T-helper 2 cell treated with Interferon-gamma antibody and Interleukin-4, amounts not matched to agents 5 μg/mL and 100 μg/mL, for 36 hours (primary cell): ENCODE results near the gene KIAA1217.
A peak's percentile ranks its signal among the peaks of the same experiment; 100 is the strongest.

Source experiments
- DNase-seq: peaks from one replicate; pipeline ENCODE4 v3.0.0; 2021; ENCODE audit warnings: low spot score
- H3K27ac Mint-ChIP-seq: one replicate; pipeline ENCODE4 v1.8.0; 2021; ENCODE audit warnings: mild to moderate bottlenecking, mixed read lengths
- H3K27me3 Mint-ChIP-seq: one replicate; pipeline ENCODE4 v1.8.0; 2021; ENCODE audit warnings: low read depth, mixed read lengths
- H3K36me3 Mint-ChIP-seq: one replicate; pipeline ENCODE4 v1.8.0; 2021; ENCODE audit warnings: low read depth, mixed read lengths
- H3K4me1 Mint-ChIP-seq: one replicate; pipeline ENCODE4 v1.8.0; 2021; ENCODE audit warnings: low read depth, mixed read lengths
- H3K4me3 Mint-ChIP-seq: one replicate; pipeline ENCODE4 v1.8.0; 2022; ENCODE audit warnings: mild to moderate bottlenecking, moderate library complexity, mixed read lengths
- H3K9me3 Mint-ChIP-seq: one replicate; pipeline ENCODE4 v1.8.0; 2021; ENCODE audit warnings: mixed read lengths

The KIAA1217 gene

DNA sequence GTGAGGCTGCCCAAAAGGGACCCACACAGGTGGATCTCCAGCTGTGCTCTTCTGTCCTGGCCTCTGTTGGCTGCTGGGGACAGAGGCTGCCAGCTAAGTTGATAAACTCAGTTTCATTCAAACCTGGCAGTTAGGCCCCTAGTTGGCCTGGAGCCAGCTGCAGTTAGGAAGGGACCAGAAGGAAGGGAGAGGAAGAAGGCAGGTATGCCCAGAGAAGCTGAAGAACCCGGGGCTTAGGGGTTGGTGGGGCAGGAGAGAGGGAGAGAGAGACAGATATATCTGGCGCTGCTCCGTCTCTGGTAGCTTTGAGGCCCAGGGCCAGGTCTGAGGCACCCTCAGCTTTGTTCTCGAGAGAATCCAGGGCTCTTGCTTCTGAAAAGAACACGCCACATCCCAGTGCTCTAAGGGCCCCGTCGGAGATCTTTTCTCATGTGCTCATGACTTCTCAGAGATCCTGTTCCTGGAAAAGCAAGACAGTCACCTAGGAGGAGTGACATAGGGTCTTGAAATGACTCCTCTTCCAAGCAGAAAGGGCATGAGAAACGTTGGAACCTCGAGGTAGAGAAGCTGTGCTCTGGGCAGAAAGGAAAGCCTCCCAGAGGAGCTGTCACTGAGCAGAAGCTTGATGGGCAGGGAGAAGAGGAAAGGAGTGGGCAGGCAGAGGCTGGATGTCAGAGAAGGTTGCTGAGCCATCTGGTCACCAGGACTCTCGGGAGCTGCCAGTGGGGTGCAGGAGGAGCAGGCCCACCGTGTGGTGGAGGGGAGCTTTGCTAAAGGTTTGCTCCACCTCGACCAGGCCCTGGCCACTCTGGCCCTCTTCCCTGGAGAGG lies 361.1 kb downstream of the KIAA1217 start:
- DNase-seq = no peak
- Mint-ChIP-seq H3K27me3 (peaks cover 5% of the 10 kb centered on the region), H3K36me3 (no peaks in the 10 kb centered on the region), H3K4me1 (peaks cover 4% of the 10 kb centered on the region), H3K9me3 (no peaks in the 10 kb centered on the region), H3K4me3 (no peak overlapping the region), H3K27ac (no peak overlapping the region)

DNA sequence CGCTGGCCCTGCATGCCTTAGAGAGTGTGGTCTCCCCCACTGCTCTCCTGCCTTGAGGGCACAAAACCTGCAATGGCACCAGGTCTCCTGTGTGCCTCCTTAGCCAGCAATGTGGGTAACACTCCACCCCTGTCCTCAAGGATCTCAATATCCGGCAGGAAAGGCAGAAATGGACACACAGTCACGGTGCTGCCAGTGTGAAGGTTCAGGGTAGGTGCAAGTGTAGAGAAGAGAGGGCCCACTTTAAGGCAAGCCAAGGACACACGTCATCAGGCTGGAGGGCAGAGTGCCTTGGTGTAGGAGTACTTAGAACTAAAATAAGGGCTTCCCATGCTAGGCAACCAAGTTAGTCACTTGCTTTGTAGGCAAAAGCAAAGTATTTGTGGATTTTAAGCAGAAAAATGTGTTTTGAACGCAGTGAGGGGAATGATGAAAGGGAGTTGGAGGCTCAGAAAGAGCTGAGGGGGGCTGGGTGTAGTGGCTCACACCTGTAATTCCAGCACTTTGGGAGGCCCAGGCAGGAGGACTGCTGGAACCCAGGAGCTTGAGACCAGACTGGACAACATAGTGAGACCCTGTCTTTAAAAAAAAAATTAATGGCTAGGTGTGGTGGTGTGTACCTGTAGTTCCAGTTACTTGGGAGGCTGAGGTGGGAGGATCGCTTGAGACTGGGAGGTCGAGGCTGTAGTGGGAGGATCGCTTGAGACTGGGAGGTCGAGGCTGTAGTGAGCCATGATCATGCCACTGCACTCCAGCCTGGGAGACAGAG lies 361.9 kb downstream of the KIAA1217 start:
- no peaks in the 10 kb centered on the region for H3K36me3 Mint-ChIP-seq
- DNase-seq = no peak
- peaks cover 5% of the 10 kb centered on the region for H3K27me3 Mint-ChIP-seq
- no peaks in the 10 kb centered on the region for H3K9me3 Mint-ChIP-seq
- no peak overlapping the region for H3K27ac Mint-ChIP-seq
- peaks cover 11% of the 10 kb centered on the region for H3K4me1 Mint-ChIP-seq
- H3K4me3 Mint-ChIP-seq = no peak overlapping the region

DNA sequence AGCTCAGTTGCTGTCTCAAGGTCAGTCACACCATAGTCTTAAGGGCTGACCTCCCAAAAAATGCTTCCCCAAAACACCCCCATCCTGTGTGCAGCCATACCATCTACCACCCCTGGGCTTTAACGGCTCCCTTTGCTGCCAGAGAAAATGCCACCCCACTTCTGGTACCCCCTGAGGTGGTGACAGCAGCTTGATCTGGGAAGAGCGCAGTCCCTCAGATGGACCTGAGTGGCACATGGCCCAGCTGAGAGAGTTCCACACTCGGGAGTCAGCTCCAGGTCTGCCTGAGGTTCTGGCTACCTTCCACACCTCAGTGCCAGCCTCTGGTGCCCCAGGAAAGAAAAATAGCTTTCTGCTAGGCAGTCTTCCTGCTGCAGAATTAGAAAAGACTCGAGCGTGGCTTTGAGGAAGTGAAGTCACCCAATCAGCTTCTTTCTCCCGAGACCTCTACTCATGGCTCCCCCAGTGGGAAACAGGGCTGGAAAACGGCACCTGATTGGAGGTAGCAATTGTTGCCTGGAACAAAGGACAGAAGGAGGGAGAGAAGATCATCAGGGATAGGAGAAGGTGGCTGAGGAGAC lies 363.0 kb downstream of the KIAA1217 start:
- Mint-ChIP-seq H3K27me3 (peaks cover 5% of the 10 kb centered on the region), H3K4me1 (peaks cover 13% of the 10 kb centered on the region), H3K9me3 (no peaks in the 10 kb centered on the region), H3K36me3 (no peaks in the 10 kb centered on the region), H3K4me3 (no peak overlapping the region), H3K27ac (no peak overlapping the region)
- no peak for DNase-seq

DNA sequence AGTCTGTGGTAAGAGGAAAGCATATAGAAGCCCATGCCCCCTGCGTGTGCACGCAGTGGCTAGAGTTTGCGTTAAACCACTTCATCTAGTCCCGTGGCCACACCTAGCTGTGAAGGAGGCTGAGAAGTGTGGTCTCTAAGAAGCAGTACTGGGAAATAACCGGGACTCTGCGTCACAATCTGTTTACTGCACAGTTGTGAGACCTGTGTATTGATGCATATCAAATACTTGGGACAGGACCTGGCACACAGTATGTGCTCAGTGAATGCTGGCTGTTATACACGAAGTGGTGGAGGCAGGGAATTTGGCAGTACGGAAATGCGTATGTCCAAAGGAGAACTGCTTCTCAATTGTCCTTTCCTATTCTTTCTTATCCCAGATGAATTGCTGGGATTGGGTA lies 365.2 kb downstream of the KIAA1217 start:
- H3K4me1 Mint-ChIP-seq = peaks cover 13% of the 10 kb centered on the region

DNA sequence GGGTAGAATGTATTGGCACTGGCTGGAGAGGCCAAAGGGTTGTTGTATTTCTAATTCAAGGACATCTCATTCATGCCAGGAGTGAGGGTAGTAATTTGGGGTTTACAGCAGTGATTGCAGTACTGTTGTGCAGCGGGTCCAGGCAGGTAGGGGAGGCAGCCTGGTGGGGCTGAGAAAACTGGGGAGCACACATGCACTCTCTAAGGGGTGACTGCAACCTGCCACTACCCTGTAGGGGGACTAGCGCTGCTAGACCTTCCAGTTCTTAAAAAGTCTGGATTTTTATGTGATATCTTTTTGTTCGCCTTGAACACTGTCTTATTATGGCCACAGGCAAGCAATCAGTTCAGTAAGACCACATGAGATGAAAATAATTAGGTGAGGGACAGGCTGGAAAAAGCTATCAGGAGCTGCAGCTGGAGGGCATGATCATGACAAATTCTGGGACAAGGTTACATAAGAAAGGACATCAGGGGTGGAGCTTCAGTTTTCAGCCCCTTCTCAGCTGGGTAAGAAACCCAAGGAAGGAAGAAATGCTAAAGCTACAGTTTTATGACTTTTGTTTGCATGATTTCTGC lies 365.7 kb downstream of the KIAA1217 start:
- H3K36me3 Mint-ChIP-seq = no peaks in the 10 kb centered on the region
- H3K27me3 Mint-ChIP-seq = peaks cover 5% of the 10 kb centered on the region
- peaks cover 13% of the 10 kb centered on the region for H3K4me1 Mint-ChIP-seq
- H3K4me3 Mint-ChIP-seq = no peak overlapping the region
- H3K27ac Mint-ChIP-seq = no peak overlapping the region
- no peaks in the 10 kb centered on the region for H3K9me3 Mint-ChIP-seq
- no peak for DNase-seq

More for the DNA sequence above, 365.2 kb downstream of the KIAA1217 start:
- no peaks in the 10 kb centered on the region for H3K36me3 Mint-ChIP-seq
- no peak overlapping the region for H3K4me3 Mint-ChIP-seq
- H3K27ac Mint-ChIP-seq = no peak overlapping the region
- no peak for DNase-seq
- H3K9me3 Mint-ChIP-seq = no peaks in the 10 kb centered on the region
- H3K27me3 Mint-ChIP-seq = peaks cover 5% of the 10 kb centered on the region

DNA sequence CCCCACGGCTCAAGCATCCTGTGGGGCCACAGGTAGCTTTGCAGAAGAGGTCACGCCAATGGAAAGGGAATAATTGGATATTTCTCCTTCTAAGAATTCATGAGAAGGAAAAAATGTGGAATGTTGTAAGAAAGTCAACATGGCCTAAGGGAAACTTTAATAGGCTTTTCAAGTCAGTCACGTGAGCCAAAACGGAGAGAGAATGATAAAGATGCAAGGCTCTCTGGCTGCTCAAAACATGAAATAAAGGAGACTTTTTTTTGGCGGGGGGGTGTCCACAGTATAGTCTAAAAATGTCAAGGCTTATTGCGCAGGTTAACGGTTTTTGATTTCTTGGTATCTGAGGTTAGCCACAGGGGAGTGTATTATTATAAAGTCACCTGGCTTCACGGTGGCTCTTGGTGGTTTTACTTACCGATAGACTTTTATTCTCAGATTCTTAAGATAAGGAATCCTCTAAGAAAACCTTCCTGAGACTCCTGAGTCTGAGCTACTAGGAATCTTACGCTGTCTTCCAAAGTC lies 366.6 kb downstream of the KIAA1217 start:
- no peak for DNase-seq
- H3K4me3 Mint-ChIP-seq = peak overlapping the region; percentile 15
- peaks cover 5% of the 10 kb centered on the region for H3K27me3 Mint-ChIP-seq
- peaks cover 13% of the 10 kb centered on the region for H3K4me1 Mint-ChIP-seq
- H3K36me3 Mint-ChIP-seq = no peaks in the 10 kb centered on the region
- H3K9me3 Mint-ChIP-seq = no peaks in the 10 kb centered on the region
- H3K27ac Mint-ChIP-seq = no peak overlapping the region

DNA sequence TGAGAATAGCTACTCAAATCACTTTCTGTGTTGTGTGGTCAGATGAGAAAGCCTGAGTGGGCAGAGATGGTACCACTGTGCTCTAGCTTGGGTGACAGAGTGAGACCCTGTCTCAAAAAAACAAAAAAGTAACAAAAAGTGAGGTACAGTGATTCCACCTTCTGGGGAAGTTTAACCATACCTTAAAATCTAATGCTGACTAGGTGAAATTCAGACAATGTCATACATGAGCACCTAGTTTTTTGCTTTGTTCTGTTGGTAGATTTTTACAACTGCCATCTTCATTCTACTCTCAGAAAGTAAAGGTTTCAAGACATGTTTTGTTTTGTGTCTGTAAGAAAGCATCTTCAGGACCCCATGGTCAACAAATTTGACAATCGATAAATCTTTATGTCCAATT lies 370.5 kb downstream of the KIAA1217 start:
- Mint-ChIP-seq H3K36me3 (no peaks in the 10 kb centered on the region), H3K9me3 (no peaks in the 10 kb centered on the region), H3K4me1 (peaks cover 13% of the 10 kb centered on the region), H3K27me3 (no peaks in the 10 kb centered on the region), H3K27ac (no peak overlapping the region), H3K4me3 (no peak overlapping the region)
- DNase-seq = no peak

DNA sequence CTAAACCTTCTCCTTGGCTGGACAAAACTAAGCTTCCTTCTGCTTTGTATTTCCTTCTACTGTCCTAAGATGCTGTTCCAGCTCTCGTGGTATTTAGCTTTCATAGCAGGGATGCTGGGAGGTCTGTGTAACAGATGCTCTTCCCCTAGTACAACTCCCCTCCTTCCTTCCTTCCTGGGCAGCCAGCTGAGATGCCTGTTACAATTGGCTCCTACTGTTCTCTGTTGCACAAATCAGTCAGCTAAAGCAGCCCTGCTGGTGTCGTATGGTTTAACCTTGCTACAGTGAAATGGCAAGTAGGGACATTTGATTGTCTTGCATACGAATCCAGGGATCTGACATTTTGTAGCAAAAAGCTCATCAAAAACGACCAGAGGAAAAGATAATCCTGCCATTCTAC lies 371.0 kb downstream of the KIAA1217 start:
- no peaks in the 10 kb centered on the region for H3K9me3 Mint-ChIP-seq
- no peaks in the 10 kb centered on the region for H3K36me3 Mint-ChIP-seq
- H3K4me1 Mint-ChIP-seq = peaks cover 10% of the 10 kb centered on the region
- H3K27me3 Mint-ChIP-seq = no peaks in the 10 kb centered on the region
- DNase-seq = no peak
- no peak overlapping the region for H3K4me3 Mint-ChIP-seq
- no peak overlapping the region for H3K27ac Mint-ChIP-seq

DNA sequence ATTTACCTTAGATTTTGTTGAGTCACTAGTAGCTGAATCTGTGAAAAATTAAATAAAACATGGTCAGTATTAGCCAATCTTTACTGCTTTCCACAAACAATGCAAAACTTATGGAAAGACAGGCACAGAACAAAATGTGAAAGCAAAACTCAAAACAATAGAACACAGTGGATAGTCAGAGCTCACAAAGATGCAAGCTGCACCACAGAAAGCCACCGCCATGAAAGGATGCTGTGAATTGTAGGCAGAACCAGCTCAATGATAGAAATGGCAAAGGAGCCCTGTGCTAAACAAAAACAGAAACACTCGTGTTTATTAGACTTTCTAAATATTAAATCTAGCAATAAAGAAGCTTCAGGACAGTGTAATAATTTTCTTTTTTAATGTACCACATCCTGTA lies 380.3 kb downstream of the KIAA1217 start:
- Mint-ChIP-seq H3K27me3 (no peaks in the 10 kb centered on the region), H3K27ac (no peak overlapping the region), H3K4me1 (no peaks in the 10 kb centered on the region), H3K4me3 (no peak overlapping the region), H3K9me3 (no peaks in the 10 kb centered on the region), H3K36me3 (peaks cover 40% of the 10 kb centered on the region)
- no peak for DNase-seq

DNA sequence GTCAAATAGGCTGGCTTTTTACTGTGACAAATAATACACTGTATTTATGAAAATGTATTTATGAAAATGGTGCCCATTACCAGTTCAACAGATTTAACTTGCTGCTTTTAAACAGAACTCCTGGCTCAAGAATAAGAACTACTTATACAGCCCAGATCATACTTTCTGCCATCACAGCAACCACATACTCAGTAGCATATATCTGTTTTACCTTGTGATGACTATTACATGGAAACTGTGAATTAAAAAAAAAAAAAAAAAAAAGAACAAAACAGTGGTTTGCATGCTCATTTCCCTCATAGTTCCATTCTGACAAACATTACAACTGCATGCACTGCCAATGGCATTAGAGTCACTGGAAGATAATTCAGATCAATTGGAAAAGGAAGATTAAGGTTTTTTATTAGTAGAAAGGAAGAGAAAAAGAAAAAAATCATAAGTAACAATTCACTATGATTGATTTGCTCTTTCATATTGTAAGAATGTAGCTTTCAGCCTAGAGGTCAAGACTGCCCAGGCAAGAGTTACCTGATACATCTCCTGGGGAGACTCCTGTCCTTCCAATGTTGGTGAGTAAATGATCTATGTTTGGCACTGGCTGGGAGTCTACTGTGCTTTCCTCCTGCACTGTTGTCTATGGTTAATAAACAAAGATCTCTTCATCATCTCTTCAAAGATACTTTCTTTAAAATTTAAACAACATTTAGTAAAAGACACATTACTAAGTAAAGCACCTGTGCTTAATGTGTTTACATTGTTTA lies 381.9 kb downstream of the KIAA1217 start:
- Mint-ChIP-seq H3K9me3 (no peaks in the 10 kb centered on the region), H3K27me3 (no peaks in the 10 kb centered on the region), H3K36me3 (peaks cover 37% of the 10 kb centered on the region), H3K27ac (no peak overlapping the region), H3K4me3 (no peak overlapping the region), H3K4me1 (no peaks in the 10 kb centered on the region)
- DNase-seq = no peak

DNA sequence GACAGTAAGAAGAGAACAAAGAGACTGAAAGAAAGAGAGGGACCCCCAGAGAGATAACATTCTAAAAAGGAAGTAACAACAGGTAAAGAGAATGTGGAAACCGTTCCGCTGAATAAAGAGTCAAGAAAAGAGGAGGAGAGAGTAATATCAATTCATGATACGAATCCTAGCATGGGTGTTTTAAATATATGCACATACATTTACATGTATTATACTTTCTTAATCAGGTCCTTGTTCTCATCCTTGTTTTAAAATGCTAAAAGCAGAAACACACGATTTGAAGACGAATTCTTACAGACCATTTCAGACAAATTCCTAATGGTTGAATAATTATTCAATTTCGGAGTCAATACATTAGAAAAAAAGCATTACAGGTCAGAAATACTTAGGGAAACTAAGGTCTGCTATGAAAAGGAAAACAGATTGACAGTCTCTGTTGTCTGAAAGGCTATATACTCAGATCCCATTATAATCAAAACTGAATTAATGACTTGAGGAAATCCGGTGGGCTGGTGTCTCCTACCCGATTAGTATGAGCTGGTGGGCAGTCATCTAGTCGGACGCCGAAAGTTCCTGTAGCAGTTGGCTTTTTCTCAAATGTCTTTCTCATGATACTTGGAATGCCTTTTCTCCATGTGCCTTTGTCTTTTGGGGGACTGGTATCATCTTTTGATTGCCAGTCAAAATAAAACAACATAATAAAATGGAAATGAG lies 387.4 kb downstream of the KIAA1217 start:
- Mint-ChIP-seq H3K4me3 (no peak overlapping the region), H3K4me1 (peaks cover 8% of the 10 kb centered on the region), H3K27me3 (no peaks in the 10 kb centered on the region), H3K27ac (no peak overlapping the region), H3K9me3 (no peaks in the 10 kb centered on the region), H3K36me3 (peaks cover 41% of the 10 kb centered on the region)
- no peak for DNase-seq

DNA sequence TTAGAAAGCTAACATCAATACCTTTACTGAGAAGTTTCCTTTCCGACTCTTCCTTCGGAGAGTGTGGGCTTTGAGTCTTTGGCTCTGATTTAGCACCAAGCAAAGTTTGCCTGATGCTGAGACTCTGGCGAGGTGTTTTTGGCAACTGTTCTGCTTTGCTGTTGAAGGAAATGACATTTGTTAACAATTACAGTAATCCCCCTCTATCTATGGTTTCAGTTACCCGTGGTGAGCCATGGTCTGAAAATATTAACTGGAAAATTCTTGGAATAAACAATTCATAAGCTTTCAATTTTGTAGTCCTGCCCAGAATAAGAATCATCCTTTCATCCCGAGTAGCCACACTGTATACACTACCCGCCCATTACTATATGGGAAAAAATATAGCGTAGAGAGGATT lies 388.5 kb downstream of the KIAA1217 start:
- no peak overlapping the region for H3K27ac Mint-ChIP-seq
- no peak for DNase-seq
- peaks cover 33% of the 10 kb centered on the region for H3K36me3 Mint-ChIP-seq
- H3K9me3 Mint-ChIP-seq = no peaks in the 10 kb centered on the region
- no peaks in the 10 kb centered on the region for H3K27me3 Mint-ChIP-seq
- no peak overlapping the region for H3K4me3 Mint-ChIP-seq
- peaks cover 8% of the 10 kb centered on the region for H3K4me1 Mint-ChIP-seq
